ENCODE results near the gene CD164L2.

CD164L2 gene

DNA sequence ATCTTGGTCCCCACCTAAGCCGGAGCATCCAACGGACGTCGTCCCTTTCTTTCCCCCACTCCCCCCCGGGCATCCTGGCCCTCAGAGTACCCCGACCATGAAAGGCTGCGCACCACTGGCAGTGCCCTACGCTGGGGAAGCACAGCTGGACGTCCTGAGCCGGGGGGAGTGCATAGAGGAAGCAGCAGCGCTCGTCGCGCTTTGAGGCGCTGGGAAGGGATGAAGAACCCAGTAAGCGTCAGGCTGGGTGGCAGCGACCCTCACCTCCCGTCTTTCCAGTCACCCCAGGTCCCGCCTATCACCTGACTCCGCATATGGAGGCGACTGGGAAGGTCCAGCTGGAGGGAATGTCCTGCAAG, 22.1 kb downstream of the CD164L2 start:
- DNase-seq = no peak

DNA sequence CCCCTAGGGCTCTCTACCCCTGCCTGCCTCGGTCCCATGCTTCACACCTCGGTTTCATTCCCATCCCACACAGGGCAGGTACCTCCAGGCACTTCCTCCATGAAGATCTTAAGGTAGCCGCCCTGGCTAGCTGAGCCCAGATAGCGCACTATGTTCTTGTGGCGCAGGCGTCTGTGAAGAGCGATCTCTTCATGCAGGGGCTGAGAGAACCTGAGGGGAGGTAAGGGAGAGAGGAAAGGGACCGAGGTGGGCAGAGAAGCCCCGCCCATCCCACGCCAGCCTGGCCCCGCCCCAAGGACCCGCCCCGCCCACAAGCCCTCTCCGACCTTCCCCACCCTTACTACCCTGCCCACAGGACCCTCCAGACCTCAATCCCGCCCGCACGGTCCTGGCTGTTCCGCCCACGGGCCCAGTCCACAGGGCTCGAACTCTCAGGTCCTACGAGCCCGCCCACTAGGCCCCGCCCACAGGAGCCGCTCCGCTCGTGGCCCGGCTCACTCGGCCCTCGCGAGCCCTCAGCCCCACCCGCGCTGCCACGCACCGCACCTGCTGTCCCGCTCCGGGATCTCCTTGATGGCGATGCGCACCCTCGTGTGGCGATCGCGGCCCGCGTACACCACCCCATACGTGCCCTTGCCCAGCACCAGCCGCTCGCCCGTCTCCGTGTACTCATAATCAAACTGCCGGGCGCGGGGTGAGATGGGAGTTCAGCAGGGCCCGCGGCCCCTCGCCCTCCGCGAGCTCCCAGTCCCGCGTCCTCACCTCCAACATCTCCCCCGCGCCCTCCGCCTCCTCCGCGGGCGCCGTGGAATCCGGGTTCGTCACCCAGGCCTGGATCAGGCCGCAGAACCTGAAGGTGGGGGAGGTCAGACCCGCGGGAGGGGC, 22.7 kb downstream of the CD164L2 start:
- DNase-seq = no peak

DNA sequence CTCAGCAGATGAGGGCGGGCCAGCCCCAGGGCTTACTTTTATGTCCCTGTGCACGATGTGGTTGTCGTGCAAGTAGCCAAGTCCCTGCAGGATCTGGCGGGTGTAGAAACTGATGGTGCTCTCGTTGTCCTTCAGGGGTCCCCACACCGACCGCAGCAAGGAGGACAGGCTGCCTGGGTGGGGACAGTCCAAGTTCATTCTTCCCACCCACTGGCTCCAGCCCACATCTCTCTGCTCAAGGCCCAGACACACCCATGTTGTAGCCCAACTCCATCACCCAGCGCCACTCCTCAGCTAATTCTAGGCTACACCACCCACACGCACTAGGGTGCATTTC, 23.3 kb downstream of the CD164L2 start:
- no peak for DNase-seq

DNA sequence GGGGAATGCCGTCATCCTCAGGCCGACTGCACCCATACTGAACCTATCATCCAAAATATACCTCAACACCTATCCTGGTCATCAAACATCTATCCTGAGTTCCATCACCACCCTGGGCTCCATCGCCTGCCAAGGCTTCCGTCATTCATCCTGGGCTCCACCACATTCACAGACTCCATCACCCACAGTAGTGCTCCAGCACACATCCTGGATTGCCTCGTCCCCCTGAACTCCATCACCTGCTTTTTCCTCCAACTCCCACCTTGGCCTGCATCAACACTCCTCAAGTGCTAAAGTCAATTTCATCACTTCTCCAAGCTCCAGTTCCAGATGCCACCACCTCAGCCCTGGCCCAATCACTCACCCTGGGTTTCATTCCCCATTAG, 24.2 kb downstream of the CD164L2 start:
- no peak for DNase-seq

DNA sequence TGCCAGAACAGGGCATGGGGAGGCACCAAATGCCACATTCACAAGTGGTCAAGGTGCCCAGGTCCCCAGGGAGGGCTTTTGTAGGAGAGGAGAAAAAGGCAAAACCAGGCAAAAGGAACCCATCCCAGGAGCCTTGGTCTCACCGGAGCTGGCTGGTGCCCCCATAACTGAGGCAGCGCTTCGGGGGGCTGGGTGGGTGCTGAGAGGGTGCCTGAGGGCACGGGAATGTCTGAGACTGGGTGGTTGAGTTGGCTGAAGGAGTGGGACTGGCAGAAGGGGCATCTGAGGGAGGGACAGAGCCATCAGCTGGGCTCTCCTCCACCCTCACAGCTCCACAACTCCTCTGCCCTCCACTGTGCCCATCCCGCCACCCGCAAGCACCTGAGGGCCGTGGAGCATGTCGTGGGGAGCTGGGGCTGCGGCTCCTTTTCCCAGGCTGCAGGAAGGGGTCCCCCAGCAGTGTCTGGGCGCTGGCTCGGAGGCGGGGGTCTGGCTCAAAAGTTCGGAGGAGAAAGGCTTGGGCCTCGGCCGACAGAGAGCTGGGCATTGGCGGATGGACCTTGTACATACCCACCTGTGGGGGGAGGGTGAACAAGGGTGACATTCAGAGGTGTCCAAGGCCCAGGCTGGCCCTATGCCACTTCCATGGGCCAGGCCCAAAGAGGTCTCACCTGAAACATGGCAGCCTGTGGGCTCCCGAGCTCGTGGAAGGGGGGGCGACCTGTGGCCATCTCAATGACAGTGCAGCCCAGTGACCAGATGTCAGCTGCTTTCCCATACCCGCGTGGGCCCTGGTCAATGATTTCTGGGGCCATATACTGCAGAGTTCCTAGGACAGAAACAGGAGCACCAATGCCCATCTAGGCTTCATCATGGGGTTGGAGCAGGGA, 24.9 kb downstream of the CD164L2 start:
- DNase-seq = no peak

DNA sequence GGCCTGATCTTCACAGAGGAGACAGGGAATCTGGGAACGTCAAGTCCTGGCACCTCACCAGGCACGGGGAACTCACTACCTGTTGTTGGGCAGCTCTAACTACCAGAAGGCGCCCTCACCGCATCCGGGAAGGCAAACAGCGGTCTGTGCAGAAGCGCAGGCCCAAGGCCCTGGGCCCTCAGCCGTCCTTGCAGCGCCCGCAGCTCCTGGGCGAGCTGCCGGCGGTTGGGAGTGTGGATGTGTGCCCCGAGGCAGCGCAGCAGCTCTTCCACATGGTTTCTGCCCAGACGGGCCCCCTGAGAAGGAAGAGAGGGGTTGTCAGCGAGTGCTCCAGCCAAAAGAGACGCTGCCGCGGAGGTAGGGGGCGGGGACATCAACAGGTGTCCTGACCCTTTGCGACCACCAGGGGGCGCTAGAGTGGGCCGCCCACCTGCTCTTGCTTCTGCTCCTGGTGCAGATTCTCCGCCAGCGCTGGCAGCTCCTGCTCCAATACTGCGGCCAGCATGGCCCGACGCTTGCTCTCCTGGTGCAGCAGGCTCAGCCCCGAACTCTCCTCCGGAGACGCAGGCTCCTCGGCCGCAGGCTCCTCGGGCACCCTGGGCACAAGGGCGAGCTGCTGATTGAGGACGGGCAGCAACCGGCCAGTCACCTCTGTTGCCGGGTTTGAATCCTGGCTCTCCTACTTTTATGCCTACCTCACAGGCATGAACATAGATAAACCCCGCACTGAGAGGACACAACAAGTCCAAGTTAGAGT, 25.7 kb downstream of the CD164L2 start:
- DNase-seq = no peak

DNA sequence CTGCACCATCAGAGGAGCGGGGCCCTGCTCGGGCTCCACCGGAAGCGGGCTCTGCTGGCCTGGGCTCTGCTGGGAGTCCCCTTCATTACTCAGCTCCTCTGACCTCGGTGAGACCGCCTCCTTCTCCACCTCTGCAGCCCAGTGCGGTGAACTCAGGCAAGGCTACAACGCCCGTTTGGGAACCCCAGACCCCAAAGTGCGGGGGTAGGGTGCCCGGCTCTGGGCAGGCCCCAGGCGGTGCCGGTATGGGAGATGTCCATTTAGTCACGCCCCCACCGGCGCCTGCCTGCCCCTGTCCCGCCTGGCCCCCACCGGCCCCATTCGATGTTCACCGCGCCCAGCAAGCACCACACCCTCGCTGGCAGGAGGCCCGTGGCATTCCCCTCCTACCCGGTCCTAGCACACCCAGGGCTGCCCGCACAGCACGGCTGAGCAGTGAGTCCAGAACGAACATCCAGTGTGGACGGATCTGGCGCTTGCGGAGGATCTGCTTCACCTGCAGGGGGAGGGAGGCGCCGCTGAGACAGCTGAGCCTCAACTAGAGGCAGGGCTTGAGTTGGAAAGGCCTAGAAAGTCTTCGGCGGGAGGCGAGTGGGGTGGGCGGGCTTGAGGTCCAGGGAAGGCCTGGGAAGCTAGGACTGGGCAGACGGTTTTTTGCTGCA, 26.4 kb downstream of the CD164L2 start:
- no peak for DNase-seq

DNA sequence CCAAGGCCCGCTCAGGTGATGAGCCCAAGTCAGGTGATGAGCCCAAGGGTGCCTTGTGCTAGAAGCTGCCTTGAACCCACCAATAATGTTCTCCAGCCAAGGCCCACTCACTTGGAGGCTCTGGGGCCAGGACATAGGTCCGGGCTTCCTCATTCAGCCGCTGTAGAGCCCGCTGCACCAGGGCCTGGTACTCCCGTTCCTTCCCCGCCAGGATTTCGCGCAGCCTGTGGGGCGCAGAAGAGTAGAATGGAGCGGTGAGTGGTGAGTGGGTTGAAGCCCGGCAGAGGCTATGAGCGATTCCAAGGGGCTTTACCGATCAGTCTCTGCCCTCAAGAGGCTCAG, 26.9 kb downstream of the CD164L2 start:
- DNase-seq = no peak

DNA sequence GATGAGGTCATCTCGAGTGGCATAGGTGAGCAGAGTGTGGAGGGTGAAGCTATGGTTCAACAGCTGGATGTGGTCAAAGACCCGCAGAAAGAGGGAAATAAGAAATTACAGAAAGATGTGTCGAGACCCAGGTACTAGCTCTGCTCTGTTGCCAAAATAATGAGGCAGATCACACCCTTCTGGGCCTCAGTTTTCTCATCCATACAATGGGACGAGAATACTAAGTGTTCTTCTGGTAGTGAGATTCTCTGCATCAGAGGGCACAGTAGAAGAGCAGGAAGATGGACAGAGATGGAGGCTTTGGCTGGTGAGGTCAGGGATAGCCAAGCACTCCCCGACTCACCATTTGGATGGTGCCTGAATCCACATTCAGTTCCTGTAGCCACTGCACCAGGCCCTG, 27.4 kb downstream of the CD164L2 start:
- DNase-seq = no peak

DNA sequence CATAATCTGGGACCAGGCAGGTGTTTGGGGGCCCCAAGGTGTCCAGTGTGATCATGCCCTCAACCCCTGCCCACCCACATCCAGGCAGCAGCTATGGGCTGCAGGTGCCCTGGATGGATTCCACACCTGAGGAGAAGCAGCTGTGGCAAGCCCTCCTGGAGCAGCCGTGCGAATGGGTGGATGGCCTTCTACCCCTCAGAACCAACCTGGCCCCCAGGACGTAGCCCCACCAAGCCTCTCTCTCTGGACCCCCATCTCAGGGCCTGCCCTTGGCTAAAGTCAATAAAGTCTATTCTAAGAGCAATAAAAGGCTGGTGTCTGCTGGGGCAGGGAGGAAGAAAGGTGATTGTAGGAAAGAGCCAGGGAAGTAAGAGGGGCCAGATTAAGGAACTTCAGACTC, 29.5 kb downstream of the CD164L2 start:
- no peak for DNase-seq

DNA sequence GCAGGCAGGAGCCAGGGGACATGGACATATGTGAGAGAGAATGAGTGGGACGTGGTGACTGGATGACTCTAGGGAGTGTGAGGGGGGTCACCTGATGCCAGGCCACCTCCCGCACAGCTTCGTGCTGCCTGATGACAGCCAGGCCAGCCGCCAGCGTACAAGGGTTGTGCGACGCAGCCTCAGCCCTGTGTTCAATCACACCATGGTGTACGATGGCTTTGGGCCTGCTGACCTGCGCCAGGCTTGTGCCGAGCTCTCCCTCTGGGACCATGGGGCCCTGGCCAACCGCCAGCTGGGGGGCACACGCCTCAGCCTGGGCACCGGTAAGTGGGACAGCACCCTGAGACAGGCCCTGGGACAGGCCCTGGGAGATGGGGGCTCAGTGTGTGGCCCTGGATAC, 30.0 kb downstream of the CD164L2 start:
- DNase-seq = no peak

DNA sequence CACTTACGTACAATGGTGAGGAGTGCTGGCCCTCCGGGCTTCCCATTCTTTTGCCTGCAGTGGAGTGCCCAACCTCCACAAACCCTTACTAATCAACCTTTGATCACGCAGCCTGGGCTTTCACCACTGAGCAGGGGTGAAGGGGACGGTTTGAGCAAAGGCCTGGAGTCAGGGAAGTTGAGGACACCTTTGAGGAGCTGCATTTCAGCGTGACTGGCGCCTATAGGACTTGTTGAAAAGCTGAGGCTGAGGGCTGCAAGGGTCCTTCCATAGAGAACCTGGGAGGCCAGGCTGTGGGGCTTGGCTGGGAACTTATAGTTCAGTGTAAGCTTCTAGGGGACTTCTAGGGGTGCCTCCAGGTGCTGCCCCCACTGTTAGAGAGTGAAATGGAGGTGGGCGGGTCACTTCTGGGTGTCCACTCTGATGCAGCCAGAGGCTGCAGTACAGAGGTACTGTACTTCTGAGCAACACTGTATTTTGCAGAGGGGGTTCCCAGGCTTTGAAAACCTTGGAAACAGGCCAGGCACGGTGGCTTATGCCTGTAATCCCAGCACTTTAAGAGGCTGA, 31.5 kb downstream of the CD164L2 start:
- no peak for DNase-seq

DNA sequence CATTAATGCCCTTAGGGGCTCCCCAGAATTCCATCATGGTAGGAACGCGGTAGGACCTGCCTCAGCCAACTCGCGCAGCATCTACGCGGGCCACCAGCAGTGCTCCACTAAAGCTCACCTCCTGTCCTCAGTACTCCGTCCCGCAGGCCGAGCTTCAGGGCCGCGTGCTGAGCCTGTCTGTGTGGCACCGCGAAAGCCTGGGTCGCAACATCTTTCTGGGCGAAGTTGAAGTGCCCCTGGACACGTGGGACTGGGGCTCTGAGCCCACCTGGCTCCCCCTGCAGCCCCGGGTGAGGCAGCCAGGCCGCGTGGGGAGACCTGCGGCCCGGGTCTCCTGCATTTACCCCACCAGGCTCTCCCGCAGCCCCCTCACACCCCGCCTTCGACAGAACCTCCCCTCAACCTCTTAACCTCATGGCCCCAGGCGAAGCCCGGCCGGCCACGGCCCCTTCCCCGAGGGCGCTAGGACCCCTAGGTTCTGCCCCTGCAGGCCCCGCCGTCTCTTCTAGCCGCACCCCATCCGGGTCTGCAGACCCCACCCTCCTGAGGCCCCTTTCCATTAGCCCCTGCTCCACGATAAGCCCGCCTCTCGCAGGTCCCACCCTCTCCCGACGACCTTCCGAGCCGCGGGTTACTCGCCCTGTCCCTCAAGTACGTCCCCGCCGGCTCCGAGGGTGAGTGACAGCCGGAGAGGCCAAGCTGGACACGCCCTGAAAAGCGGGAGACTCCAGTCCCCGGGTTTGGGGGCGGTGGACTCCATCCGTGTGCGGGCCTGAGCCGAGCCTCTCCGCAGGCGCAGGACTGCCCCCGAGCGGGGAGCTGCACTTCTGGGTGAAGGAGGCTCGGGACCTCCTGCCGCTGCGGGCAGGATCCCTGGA, 32.2 kb downstream of the CD164L2 start:
- no peak for DNase-seq

DNA sequence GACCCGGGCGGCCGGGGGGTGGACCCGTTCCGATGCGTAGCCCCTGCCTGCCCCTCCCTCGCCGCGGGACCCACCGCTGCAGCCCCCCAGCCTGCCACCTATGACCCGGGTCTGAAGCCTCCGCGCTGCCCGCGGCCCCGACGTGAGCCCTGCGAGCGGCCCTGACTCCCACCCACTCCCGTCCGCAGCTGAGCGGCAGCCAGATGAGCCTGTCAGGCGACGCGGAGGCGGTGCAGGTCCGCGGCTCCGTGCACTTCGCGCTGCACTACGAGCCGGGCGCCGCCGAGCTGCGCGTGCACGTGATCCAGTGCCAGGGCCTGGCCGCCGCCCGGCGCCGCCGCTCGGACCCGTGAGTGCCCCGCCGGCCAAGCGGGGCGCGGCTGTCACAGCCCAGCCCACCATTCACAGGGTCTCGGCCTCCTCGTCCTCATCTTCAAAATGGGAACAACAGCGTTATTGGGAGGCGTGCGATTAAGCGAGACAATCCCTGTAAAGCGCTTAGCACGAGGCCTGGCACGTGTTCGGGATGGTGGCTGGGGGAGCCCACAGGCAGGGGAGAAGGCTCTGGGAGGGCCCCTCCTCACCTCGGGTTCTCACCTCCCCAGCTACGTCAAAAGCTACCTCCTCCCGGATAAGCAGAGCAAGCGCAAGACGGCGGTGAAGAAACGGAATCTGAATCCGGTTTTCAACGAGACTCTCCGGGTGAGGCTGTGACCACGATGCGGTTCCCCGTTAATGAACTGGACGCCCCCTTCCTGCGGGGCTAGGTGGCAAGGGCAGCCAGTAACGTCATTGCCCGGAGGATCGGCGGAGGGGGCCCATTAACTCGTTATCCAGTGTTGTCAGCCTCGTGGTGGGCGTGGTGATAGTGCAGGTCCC, 33.1 kb downstream of the CD164L2 start:
- DNase-seq = no peak

DNA sequence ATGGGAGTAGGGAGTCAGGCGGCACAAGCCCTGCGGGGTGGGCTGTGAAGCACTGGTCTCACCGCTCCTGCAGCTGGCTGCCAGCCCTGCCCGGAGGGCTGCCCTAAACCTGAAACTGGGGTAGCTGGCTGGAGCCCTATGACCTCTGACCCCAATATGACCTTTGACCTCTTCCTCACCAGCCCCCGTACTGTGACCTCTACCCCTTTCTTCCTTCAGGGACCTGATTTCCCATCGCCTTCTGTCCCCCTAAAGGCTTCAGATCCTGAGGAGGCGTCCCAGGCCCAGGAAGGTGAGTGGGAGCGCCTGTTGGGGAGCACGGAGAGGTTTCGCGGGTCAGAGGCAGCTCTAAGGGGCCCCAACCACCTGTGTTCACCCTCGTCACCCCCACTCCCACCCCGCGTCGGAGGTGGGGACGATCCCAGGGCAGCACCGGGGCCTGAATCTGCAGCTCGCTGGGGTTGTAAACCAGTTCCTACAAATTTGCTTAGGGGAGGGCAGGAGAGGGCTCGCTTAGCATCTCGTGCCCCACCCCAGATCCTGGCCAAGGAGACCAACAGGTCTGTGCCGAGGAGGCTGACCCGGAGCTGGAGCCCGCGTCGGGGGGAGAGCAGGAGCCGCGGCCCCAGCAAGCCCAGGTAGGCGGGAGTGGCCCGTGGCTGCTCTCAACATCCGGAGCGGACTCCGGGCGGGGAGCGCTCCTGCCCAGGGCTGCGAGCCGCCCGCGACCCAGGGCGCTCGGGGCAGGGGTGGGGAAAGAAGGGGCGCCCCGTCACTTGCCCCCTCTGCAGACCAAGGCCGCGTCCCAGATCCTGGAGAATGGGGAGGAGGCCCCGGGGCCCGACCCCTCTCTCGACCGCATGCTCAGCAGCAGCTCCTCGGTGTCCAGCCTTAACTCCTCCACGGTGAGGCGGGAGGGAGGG, 34.0 kb downstream of the CD164L2 start:
- no peak for DNase-seq

DNA sequence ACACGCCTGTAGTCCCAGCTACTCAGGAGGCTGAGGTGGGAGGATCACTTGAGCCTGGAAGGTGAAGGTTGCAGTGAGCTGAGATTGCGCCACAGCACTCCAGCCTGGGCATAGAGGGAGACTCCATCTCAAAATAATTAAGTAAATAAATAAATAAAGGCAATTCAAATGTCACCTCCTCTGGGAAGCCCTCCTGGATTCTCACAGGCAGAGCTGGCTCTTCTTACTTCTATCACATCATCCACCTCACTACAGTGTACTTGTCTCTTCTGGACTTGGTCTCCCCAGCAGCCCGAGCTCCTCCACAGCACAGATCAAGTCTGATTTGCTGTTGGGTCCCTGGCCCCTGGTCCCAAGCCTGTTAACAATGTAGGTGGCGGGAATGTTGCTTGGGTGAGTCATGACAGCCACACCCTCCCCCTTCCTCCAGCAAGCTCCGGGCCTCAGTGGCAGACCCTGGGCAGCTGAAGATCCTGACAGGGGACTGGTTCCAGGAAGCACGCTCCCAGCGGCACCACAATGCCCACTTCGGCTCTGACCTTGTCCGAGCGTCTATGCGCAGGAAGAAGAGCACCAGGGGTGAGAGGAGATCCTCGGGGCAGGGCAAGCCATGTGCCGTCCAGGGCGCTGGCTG, 36.0 kb downstream of the CD164L2 start:
- no peak for DNase-seq

DNA sequence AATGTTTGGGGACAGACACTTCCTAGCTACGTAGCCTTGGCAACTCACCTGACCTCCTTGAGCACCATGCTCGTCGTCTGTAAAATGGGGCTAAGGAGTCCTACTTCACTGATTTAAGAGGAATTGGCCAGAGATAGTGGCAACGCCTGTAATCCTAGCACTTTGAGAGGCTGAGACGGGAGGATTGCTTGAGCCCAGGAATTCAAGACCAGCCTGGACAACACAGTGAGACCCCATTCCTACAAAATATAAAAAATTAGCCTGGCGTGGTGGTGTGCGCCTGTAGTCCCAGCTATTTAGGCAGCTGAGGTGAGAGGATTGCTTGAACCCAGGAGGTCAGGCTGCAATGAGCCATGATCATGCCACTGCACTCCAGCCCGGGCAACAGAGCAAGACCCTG, 36.8 kb downstream of the CD164L2 start:
- no peak for DNase-seq

DNA sequence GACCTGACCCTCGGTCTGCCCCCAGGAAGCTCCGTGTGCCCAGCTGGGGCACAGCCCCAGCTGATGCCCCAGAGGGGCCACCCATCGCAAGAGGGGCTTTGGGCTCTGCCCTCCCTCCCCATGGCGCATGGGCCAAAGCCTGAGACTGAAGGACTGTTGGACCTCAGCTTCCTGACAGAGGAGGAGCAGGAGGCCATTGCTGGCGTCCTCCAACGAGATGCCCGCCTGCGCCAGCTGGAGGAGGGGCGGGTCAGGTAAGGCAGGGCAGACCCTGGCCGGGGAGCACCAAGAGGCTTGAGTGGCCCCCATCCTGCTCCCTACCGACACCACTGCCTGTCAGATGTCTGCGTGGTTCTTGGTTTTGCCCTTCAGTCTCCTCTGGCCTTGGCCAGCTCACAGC, 37.9 kb downstream of the CD164L2 start:
- no peak for DNase-seq

DNA sequence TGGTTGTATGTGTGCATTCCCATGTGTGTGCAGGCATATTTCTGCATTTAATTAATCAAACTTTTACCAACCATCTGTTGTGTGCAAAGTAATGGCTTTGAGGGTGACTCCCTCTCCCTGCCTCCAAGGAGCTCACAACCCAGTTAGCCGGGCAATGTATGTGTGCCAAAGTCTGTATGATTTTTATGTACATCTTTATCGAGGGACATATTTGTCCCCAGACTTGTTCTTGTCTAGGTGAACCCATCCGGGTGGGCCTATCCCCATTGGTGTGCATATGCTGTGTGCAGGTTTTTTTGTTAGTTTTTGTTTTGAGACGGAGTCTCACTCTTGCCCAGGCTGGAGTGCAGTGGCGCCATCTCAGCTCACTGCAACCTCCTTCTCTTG, 39.5 kb downstream of the CD164L2 start:
- DNase-seq = no peak

Measured in GOT3 (cell line).